Measurements from ENCODE around the gene CTSE. TPM values are rescaled to one million over a fixed set of nuclear protein-coding genes. Genes with fewer than 3 reads are reported as not detected.

Gene CTSE
- total RNA-seq, 4 donors from 2014 or later: not detected

GRCh38 chr1:205973377-205974232 lies 50.1 kb downstream of the CTSE start:
- TF ChIP-seq, protein P1, sequence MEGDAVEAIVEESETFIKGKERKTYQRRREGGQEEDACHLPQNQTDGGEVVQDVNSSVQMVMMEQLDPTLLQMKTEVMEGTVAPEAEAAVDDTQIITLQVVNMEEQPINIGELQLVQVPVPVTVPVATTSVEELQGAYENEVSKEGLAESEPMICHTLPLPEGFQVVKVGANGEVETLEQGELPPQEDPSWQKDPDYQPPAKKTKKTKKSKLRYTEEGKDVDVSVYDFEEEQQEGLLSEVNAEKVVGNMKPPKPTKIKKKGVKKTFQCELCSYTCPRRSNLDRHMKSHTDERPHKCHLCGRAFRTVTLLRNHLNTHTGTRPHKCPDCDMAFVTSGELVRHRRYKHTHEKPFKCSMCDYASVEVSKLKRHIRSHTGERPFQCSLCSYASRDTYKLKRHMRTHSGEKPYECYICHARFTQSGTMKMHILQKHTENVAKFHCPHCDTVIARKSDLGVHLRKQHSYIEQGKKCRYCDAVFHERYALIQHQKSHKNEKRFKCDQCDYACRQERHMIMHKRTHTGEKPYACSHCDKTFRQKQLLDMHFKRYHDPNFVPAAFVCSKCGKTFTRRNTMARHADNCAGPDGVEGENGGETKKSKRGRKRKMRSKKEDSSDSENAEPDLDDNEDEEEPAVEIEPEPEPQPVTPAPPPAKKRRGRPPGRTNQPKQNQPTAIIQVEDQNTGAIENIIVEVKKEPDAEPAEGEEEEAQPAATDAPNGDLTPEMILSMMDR (IDR thresholded peaks at IDR 0.05): no peak
- ATAC-seq (ENCODE audit: low FRiP score): no peak
- DNase-seq (ENCODE audit: low spot score): no peak

GRCh38 chr1:205972491-205973168 lies 51.1 kb downstream of the CTSE start:
- TF ChIP-seq, protein P1 (IDR thresholded peaks at IDR 0.05): no peak
- no peak for ATAC-seq (ENCODE audit: low FRiP score)
- DNase-seq (ENCODE audit: low spot score): no peak

DNA sequence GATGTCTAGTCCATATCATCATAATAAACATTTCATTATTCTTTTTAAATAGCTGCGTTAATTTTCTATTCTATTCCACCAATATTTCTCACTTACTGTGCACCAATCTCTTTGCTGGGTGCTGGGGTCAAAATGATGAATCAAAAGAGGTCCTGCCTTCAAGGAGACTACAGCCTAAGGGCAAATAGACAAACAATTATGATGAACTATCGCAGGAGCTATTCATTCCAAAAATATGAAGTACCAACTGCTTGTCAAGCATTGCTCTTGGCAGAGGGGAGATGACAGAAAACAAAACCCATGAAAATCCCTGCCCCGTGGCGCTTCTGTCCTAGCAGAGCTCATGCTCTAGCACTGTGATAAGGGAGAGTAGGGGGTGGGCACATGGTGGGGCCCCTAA lies 51.6 kb downstream of the CTSE start:
- TF ChIP-seq, protein P1 (IDR thresholded peaks at IDR 0.05): no peak
- ATAC-seq (ENCODE audit: low FRiP score): no peak
- no peak for DNase-seq (ENCODE audit: low spot score)

DNA sequence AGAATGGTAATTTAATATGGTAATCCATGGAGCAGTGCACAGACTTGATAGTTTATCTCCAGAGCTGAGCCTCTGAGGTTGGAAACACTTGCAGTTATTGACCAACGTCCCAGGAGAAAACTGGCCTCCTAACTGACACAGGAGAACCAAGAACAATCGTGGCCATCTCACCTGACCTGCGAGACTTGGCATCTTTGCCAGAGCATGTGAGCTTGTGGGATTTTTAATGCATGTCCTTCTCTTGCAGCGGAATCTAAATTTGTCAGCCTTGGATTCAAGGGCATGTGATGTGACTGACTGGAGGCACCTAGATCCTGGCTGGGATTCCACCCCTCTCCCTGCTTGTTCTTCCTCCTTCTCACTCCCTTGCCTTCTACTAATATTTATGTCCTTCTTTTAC lies 52.6 kb downstream of the CTSE start:
- no peak for ATAC-seq (ENCODE audit: low FRiP score)
- DNase-seq (ENCODE audit: low spot score): no peak
- TF ChIP-seq, protein P1 (IDR thresholded peaks at IDR 0.05): no peak

GRCh38 chr1:205970486-205970885 lies 53.2 kb downstream of the CTSE start:
- ATAC-seq (ENCODE audit: low FRiP score): no peak
- no peak for DNase-seq (ENCODE audit: low spot score)
- TF ChIP-seq, protein P1 (IDR thresholded peaks at IDR 0.05): no peak

DNA sequence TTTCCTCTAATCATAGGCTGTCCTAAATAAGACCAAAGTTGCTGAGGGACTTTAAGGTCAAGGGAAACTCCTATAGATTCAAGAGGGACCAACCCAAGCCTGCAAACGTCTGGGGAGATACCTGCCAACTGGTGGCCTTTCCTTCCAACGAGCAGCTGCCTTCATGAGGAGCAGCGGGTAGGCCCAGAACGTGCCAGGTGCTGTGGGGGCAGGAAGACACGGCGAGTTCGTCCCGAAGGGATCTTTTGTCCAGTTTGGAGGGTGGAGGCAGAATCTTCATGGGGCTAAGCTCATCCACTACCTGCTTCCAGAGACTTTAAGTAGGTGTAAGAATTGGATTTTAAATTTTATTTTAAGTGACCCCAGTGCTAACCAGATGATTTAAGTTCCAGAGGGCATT lies 54.5 kb downstream of the CTSE start:
- ATAC-seq (ENCODE audit: low FRiP score) (no peak), DNase-seq (ENCODE audit: low spot score) (no peak)
- TF ChIP-seq, protein P1 (IDR thresholded peaks at IDR 0.05): no peak
